ENCODE data around the gene PATL2. TPM values are rescaled to one million over a fixed set of nuclear protein-coding genes. Genes with fewer than 3 reads are reported as not detected.

The PATL2 gene
- total RNA-seq, 2 experiments from 2014 or later = 4.8 to 8.8 TPM

- intact Hi-C loops (cut with micrococcal nuclease; ENCODE audit: unreplicated experiment) = no loop called here
- Histone ChIP-seq H3K27ac (ENCODE audit: low read depth, low read length, poor library complexity, severe bottlenecking) (no peak overlapping the region), H3K4me2 (ENCODE audit: low read length) (no peak overlapping the region), H3K4me3 (ENCODE audit: low read depth, low read length, poor library complexity, severe bottlenecking) (no peak overlapping the region), H3K79me2 (ENCODE audit: insufficient read depth, low read depth, low read length) (peaks cover 15% of the 10 kb centered on the region; the same call in 1 of the 2 replicates), H3K9me3 (ENCODE audit: low read length) (no peaks in the 10 kb centered on the region), H3K4me1 (ENCODE audit: insufficient read depth, low read length, poor library complexity, severe bottlenecking) (no peaks in the 10 kb centered on the region), H3K9me2 (ENCODE audit: insufficient read depth, low read length) (no peaks in the 10 kb centered on the region), H4K20me1 (ENCODE audit: insufficient read depth, low read length) (no peaks in the 10 kb centered on the region), H2AFZ (ENCODE audit: low read length) (no peak overlapping the region), H3K36me3 (ENCODE audit: insufficient read depth, low read length) (peaks cover 94% of the 10 kb centered on the region)
- TF ChIP-seq EZH2phosphoT487 (IDR thresholded peaks at IDR 0.05; ENCODE audit: borderline replicate concordance, low read depth, low read length) = no peak
- no peak for TF ChIP-seq CTCF (conservative IDR thresholded peaks at IDR 0.05; ENCODE audit: low read length)
- CTCF ChIA-PET (ENCODE audit: unreplicated experiment) = no interaction called here
- POLR2A ChIA-PET = no interaction called here
- BruUV-seq (replicated peaks) = no TSS peak
- DNase-seq (ENCODE audit: low spot score) = no peak
These were observed 63.5 kb downstream of the PATL2 start for GRCh38 chr15:44647637-44648036.

GRCh38 chr15:44647036-44647435 is 64.1 kb downstream of the PATL2 start:
- H3K36me3 ChIP-seq (ENCODE audit: insufficient read depth, low read length) = peaks cover 92% of the 10 kb centered on the region
- no peaks in the 10 kb centered on the region for H4K20me1 ChIP-seq (ENCODE audit: insufficient read depth, low read length)
- H3K4me3 ChIP-seq (ENCODE audit: low read depth, low read length, poor library complexity, severe bottlenecking) = no peak overlapping the region
- no peak overlapping the region for H3K4me2 ChIP-seq (ENCODE audit: low read length)
- ChIA-PET CTCF (ENCODE audit: unreplicated experiment) (no interaction called here), POLR2A (interaction anchor here (0.8 kb wide), 1 partner anchor 16 kb away, joined by 3 read pairs; no protein-coding TSS in a partner anchor)
- TF ChIP-seq EZH2phosphoT487 (IDR thresholded peaks at IDR 0.05; ENCODE audit: borderline replicate concordance, low read depth, low read length) = no peak
- no peak for TF ChIP-seq CTCF (conservative IDR thresholded peaks at IDR 0.05; ENCODE audit: low read length)
- no peaks in the 10 kb centered on the region for H3K9me2 ChIP-seq (ENCODE audit: insufficient read depth, low read length)
- intact Hi-C loops (cut with micrococcal nuclease; ENCODE audit: unreplicated experiment) = no loop called here
- no peak for DNase-seq (ENCODE audit: low spot score)
- no TSS peak for BruUV-seq (replicated peaks)
- no peak overlapping the region for H3K27ac ChIP-seq (ENCODE audit: low read depth, low read length, poor library complexity, severe bottlenecking)
- no peak overlapping the region for H2AFZ ChIP-seq (ENCODE audit: low read length)
- no peaks in the 10 kb centered on the region for H3K4me1 ChIP-seq (ENCODE audit: insufficient read depth, low read length, poor library complexity, severe bottlenecking)
- peaks cover 16% of the 10 kb centered on the region; the same call in 1 of the 2 replicates for H3K79me2 ChIP-seq (ENCODE audit: insufficient read depth, low read depth, low read length)
- H3K9me3 ChIP-seq (ENCODE audit: low read length) = no peaks in the 10 kb centered on the region

- Histone ChIP-seq H3K36me3 (ENCODE audit: insufficient read depth, low read length) (peaks cover 92% of the 10 kb centered on the region), H3K79me2 (ENCODE audit: insufficient read depth, low read depth, low read length) (peaks cover 16% of the 10 kb centered on the region; the same call in 1 of the 2 replicates), H3K9me3 (ENCODE audit: low read length) (no peaks in the 10 kb centered on the region), H3K4me3 (ENCODE audit: low read depth, low read length, poor library complexity, severe bottlenecking) (no peak overlapping the region), H3K4me2 (ENCODE audit: low read length) (no peak overlapping the region), H2AFZ (ENCODE audit: low read length) (no peak overlapping the region), H4K20me1 (ENCODE audit: insufficient read depth, low read length) (no peaks in the 10 kb centered on the region), H3K27ac (ENCODE audit: low read depth, low read length, poor library complexity, severe bottlenecking) (no peak overlapping the region), H3K9me2 (ENCODE audit: insufficient read depth, low read length) (no peaks in the 10 kb centered on the region), H3K4me1 (ENCODE audit: insufficient read depth, low read length, poor library complexity, severe bottlenecking) (no peaks in the 10 kb centered on the region)
- no peak for DNase-seq (ENCODE audit: low spot score)
- POLR2A ChIA-PET = interaction anchor here (0.7 to 0.8 kb wide), 2 partner anchors 16 to 17 kb away, joined by 3 read pairs; partner anchors contain the start of gene SPG11
- TF ChIP-seq EZH2phosphoT487 (IDR thresholded peaks at IDR 0.05; ENCODE audit: borderline replicate concordance, low read depth, low read length) (no peak), CTCF (conservative IDR thresholded peaks at IDR 0.05; ENCODE audit: low read length) (no peak)
- CTCF ChIA-PET (ENCODE audit: unreplicated experiment) = no interaction called here
- intact Hi-C loops (cut with micrococcal nuclease; ENCODE audit: unreplicated experiment) = no loop called here
- no TSS peak for BruUV-seq (replicated peaks)
These were observed 64.7 kb downstream of the PATL2 start for GRCh38 chr15:44646460-44646859.

Data from OCI-LY7 (cell line).